ENCODE measurements around the gene WIPF2.

The WIPF2 gene

GRCh38 chr17:40322358-40323315 lies 103.5 kb downstream of the WIPF2 start:
- no peak for DNase-seq (ENCODE audit: low read depth)
- H3K4me3 ChIP-seq (ENCODE audit: control insufficient read depth, low read depth, low read length) = peak overlapping the region; percentile 37
- TF ChIP-seq CTCF (IDR thresholded peaks at IDR 0.05; ENCODE audit: control insufficient read depth, insufficient read depth, low read depth, low read length, missing control alignments) = no peak

DNA sequence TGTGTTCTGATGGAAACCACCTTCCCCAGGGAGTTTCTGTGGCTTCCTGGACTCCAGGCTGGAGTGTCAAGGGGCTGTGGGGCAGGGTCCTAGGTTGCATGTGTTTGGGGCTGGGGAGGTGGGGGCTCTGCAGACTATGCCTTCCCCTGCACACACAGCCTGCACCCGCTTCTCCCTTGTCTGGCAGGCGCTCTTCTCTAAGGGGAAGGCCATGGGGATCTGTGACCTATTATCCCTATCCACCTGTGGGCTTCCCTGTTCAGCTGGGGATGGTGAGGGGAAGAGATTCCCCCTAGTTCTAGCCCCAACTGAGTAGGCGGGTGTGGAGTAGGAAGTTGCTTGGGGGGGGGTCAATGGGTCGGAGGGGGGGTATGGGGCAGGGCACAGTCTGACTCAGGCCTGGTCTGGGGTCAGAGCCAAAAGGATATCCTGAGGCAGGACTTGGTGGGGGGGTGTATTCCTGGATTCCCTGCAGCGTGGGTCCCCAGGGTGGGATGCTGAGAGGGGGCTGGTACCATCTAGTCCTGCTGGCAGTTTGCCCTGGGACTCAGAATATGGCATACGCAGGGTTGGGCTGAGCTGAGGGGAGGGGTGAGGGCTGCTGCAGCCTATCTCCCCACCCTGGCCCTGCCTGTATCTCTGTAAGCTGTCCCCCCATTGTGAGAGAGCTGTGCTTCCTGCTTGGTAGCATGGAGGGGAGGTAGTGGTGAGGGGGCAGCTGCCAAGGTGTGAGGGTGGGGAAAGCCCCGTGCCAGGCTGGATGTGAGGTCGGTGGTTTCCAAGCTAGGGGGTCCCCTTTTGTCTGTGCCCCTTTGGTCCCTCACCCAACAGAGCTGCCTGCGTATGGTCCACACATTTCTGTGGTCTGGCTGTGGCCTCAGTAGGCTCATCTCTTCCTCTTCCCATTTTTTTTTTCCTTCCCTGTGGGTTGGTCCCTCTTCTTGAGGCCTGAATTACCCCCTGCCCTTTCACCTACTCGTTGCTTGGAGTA lies 104.6 kb downstream of the WIPF2 start:
- DNase-seq (ENCODE audit: low read depth) = no peak
- no peak for TF ChIP-seq CTCF (IDR thresholded peaks at IDR 0.05; ENCODE audit: control insufficient read depth, insufficient read depth, low read depth, low read length, missing control alignments)
- H3K4me3 ChIP-seq (ENCODE audit: control insufficient read depth, low read depth, low read length) = no peak overlapping the region

GRCh38 chr17:40325156-40326013 lies 106.3 kb downstream of the WIPF2 start:
- TF ChIP-seq CTCF (IDR thresholded peaks at IDR 0.05; ENCODE audit: control insufficient read depth, insufficient read depth, low read depth, low read length, missing control alignments) = no peak
- no peak overlapping the region for H3K4me3 ChIP-seq (ENCODE audit: control insufficient read depth, low read depth, low read length)
- no peak for DNase-seq (ENCODE audit: low read depth)

GRCh38 chr17:40326014-40326831 lies 107.1 kb downstream of the WIPF2 start:
- no peak for DNase-seq (ENCODE audit: low read depth)
- no peak overlapping the region for H3K4me3 ChIP-seq (ENCODE audit: control insufficient read depth, low read depth, low read length)
- TF ChIP-seq CTCF (IDR thresholded peaks at IDR 0.05; ENCODE audit: control insufficient read depth, insufficient read depth, low read depth, low read length, missing control alignments) = no peak

DNA sequence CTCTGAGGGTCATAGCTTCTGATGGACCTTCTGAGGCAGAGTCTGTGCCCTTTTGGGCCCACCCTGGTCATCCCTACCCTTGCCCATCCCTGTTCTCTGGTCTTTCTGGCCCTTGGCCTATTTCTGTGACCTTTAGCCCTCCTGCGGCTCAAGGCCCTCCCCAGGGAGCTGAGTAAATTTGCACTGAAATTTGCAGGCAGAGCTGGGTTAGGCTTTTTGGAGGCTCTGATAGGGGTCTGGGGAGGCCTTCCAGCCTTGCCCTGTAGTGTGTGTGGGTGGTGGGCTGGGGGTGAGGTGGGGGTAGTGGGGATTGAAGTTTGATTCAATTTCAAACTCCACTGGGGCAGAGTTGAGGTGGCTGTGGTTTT lies 107.7 kb downstream of the WIPF2 start:
- H3K4me3 ChIP-seq (ENCODE audit: control insufficient read depth, low read depth, low read length) = no peak overlapping the region
- no peak for DNase-seq (ENCODE audit: low read depth)
- no peak for TF ChIP-seq CTCF (IDR thresholded peaks at IDR 0.05; ENCODE audit: control insufficient read depth, insufficient read depth, low read depth, low read length, missing control alignments)
